ENCODE results near the gene RNH1. TPM values are rescaled to one million over a fixed set of nuclear protein-coding genes. Genes with fewer than 3 reads are reported as not detected.
A peak's percentile ranks its signal among the peaks of the same experiment; 100 is the strongest.

RNH1 gene
- polyA plus RNA-seq, 1 donor from 2014 or later: 71.8 TPM

GRCh38 chr11:535210-535518, 28.1 kb upstream of the RNH1 start:
- H3K9me2 ChIP-seq (ENCODE audit: insufficient read depth, low read length): no peaks in the 10 kb centered on the region
- H3F3A ChIP-seq (ENCODE audit: insufficient read depth, low read length, poor library complexity, severe bottlenecking): no peaks in the 10 kb centered on the region
- H3K9ac ChIP-seq (ENCODE audit: low read length): peak overlapping the region; percentile 82
- H2AFZ ChIP-seq (ENCODE audit: low read depth, low read length): no peak overlapping the region
- no peak overlapping the region for H3K27ac ChIP-seq (ENCODE audit: low read length)
- no peaks in the 10 kb centered on the region for H3K36me3 ChIP-seq (ENCODE audit: insufficient read depth, low read length)
- no peaks in the 10 kb centered on the region for H3K27me3 ChIP-seq (ENCODE audit: insufficient read depth, low read depth, low read length)
- TF ChIP-seq MXI1 (conservative IDR thresholded peaks at IDR 0.05; ENCODE audit: poor library complexity, severe bottlenecking) (no peak), CTCF (IDR thresholded peaks at IDR 0.05; ENCODE audit: poor library complexity, severe bottlenecking) (no peak), SMC3 (conservative IDR thresholded peaks at IDR 0.05; ENCODE audit: poor library complexity) (no peak), POLR2AphosphoS5 (IDR thresholded peaks at IDR 0.05) (no peak), EZH2 (IDR thresholded peaks at IDR 0.05; ENCODE audit: borderline replicate concordance, insufficient read depth, low read length, poor library complexity, severe bottlenecking) (no peak), REST (IDR thresholded peaks at IDR 0.05; ENCODE audit: borderline replicate concordance) (no peak), EP300 (conservative IDR thresholded peaks at IDR 0.05; ENCODE audit: poor library complexity, severe bottlenecking) (no peak)
- peaks cover 8% of the 10 kb centered on the region for H3K79me2 ChIP-seq (replicated peaks; ENCODE audit: insufficient read depth, low read length)
- peak overlapping the region; percentile 92 for H3K4me3 ChIP-seq (ENCODE audit: low read length)
- no peaks in the 10 kb centered on the region for H3K9me3 ChIP-seq (ENCODE audit: low read length)
- H4K20me1 ChIP-seq (ENCODE audit: insufficient read depth): no peaks in the 10 kb centered on the region
- H3K4me2 ChIP-seq (ENCODE audit: low read length): no peak overlapping the region

GRCh38 chr11:534396-535209, 27.6 kb upstream of the RNH1 start:
- Histone ChIP-seq H2AFZ (ENCODE audit: low read depth, low read length) (no peak overlapping the region), H3K9ac (ENCODE audit: low read length) (peak overlapping the region; percentile 82)

More at GRCh38 chr11:534396-535209, 27.6 kb upstream of the RNH1 start:
- Histone ChIP-seq H3K9me2 (ENCODE audit: insufficient read depth, low read length) (no peaks in the 10 kb centered on the region), H3K27ac (ENCODE audit: low read length) (no peak overlapping the region), H3K36me3 (ENCODE audit: insufficient read depth, low read length) (no peaks in the 10 kb centered on the region), H3F3A (ENCODE audit: insufficient read depth, low read length, poor library complexity, severe bottlenecking) (no peaks in the 10 kb centered on the region), H3K4me2 (ENCODE audit: low read length) (peak overlapping the region; percentile 80), H4K20me1 (ENCODE audit: insufficient read depth) (no peaks in the 10 kb centered on the region), H3K4me3 (ENCODE audit: low read length) (peak overlapping the region; percentile 92), H3K79me2 (replicated peaks; ENCODE audit: insufficient read depth, low read length) (peaks cover 8% of the 10 kb centered on the region), H3K27me3 (ENCODE audit: insufficient read depth, low read depth, low read length) (no peaks in the 10 kb centered on the region), H3K9me3 (ENCODE audit: low read length) (no peaks in the 10 kb centered on the region)
- no peak for TF ChIP-seq MXI1 (conservative IDR thresholded peaks at IDR 0.05; ENCODE audit: poor library complexity, severe bottlenecking)
- no peak for TF ChIP-seq EP300 (conservative IDR thresholded peaks at IDR 0.05; ENCODE audit: poor library complexity, severe bottlenecking)
- TF ChIP-seq EZH2 (IDR thresholded peaks at IDR 0.05; ENCODE audit: borderline replicate concordance, insufficient read depth, low read length, poor library complexity, severe bottlenecking): no peak
- no peak for TF ChIP-seq REST (IDR thresholded peaks at IDR 0.05; ENCODE audit: borderline replicate concordance)
- TF ChIP-seq TAF1 (IDR thresholded peaks at IDR 0.05; ENCODE audit: low read depth): no peak
- TF ChIP-seq RAD21 (conservative IDR thresholded peaks at IDR 0.05): no peak

All from neural cell (in vitro differentiated cells).